Astrocyte of the spinal cord (primary cell): Measurements from ENCODE around the gene PLG.
"Not testable (repeated sequence)": the region's sequence is repeated elsewhere in the genome, so short reads cannot be mapped to it uniquely, and the experiment has no call there.

Experiments
- DNase-seq: peaks from one replicate; pipeline ENCODE4 v3.0.0; 2011; ENCODE audit warnings: low read depth, low spot score
- H3K4me3 ChIP-seq: 2 replicates; pipeline ENCODE4 v1.5.1; 2011; ENCODE audit warnings: low read depth, mild to moderate bottlenecking, low read length, moderate library complexity
- in situ Hi-C: cut with HindIII; loops from 2 replicates; pipeline ENCODE4 v1.10.0; 2017; ENCODE audit warnings: low sequenced_read_pairs
- TF ChIP-seq, protein P1 (sequence below): IDR thresholded peaks from 2 replicates; pipeline ENCODE4 v1.5.1; 2012; ENCODE audit warnings: low read depth, mild to moderate bottlenecking, low read length, inconsistent platforms

PLG gene

DNA sequence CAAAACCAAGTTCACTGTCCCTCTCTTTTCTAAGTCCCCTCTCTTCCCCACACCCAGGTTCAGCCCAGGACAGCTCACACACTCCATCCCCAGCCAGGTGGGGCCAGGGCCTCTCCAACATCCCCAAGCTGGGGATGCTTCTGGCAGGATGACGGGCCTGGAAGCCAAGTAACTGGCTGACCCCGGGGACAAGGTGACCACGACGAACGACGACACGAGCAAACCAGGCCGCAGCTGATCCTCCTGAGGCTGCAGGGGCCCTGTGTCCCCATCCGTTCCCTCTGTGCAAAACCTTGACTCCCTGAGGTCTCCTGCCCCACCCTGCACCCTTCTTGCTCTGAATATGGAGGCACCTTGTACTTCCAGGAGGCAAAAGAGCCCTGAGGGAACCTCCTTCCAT lies 11.6 kb upstream of the PLG start:
- DNase-seq: no peak
- TF ChIP-seq, protein P1, sequence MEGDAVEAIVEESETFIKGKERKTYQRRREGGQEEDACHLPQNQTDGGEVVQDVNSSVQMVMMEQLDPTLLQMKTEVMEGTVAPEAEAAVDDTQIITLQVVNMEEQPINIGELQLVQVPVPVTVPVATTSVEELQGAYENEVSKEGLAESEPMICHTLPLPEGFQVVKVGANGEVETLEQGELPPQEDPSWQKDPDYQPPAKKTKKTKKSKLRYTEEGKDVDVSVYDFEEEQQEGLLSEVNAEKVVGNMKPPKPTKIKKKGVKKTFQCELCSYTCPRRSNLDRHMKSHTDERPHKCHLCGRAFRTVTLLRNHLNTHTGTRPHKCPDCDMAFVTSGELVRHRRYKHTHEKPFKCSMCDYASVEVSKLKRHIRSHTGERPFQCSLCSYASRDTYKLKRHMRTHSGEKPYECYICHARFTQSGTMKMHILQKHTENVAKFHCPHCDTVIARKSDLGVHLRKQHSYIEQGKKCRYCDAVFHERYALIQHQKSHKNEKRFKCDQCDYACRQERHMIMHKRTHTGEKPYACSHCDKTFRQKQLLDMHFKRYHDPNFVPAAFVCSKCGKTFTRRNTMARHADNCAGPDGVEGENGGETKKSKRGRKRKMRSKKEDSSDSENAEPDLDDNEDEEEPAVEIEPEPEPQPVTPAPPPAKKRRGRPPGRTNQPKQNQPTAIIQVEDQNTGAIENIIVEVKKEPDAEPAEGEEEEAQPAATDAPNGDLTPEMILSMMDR: no peak
- H3K4me3 ChIP-seq: no peak overlapping the region
- in situ Hi-C loops: no loop called here

DNA sequence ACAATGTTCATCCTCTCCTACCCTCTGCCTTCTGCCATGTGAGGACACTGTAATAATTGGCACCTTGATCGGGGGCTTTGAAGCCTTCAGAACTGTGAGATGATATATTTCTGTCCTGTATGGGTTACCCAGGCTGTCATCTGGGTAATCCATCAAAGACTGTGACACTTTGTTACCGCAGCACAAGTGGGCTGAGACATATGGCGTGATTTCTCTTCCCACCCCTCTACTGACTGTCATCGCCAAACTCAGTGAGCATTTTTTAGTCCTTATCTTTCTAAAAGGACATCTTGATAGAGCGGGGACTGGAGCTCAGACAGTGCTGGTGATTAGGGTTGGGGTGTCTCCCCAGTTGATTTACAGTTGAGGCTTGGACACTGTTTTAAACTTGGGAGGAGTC lies 10.4 kb upstream of the PLG start:
- H3K4me3 ChIP-seq: no peak overlapping the region
- DNase-seq: no peak
- in situ Hi-C loops: no loop called here
- TF ChIP-seq, protein P1: no peak

DNA sequence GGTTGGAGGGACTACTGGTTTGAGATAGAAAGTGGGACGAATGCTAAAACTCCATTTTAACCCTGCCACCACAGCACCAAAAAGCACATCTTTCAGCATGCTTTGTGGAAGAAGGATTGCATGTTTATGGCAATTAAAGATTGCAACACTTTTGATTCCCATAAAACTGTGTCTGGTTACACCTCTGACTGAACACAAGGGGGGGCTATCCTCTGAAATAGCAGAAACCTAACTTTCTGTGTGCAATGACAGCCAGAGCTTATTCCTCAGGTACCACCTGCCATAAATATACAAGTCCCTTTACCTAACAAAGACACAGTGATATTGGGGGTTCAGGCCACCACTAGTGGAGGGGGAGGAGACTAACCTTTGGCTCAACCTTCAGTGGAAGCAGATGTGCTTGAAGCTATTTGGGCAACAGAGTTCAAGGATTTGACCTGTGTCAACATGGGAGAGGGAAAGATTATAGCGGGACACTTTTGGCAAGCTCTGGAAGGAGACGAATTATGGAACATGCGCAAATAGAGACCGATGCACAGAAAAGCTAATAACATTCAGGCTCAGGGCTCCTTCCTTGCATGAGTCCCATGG lies 9.6 kb upstream of the PLG start:
- no peak for DNase-seq
- TF ChIP-seq, protein P1: no peak
- in situ Hi-C loops: no loop called here
- no peak overlapping the region for H3K4me3 ChIP-seq

DNA sequence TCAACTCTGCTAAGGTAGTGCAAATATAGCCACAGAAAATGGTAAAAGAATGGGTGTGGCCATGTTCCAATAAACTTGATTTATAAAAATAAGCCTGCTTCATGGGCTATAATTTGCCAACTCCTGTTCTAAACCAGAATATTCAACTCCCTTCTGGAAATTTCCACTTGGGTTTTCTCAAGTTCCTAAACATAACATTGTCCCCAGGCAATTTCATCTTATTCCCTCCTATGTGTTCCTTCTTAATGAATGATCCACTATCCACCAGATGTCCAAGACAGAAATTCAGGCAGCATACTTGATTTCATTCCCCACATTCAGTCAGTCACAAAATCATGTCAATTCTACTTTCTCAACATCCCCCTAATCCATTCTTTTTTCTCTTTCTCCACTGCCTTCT lies 7.0 kb upstream of the PLG start:
- H3K4me3 ChIP-seq, in situ Hi-C loops, DNase-seq: not testable (repeated sequence)

DNA sequence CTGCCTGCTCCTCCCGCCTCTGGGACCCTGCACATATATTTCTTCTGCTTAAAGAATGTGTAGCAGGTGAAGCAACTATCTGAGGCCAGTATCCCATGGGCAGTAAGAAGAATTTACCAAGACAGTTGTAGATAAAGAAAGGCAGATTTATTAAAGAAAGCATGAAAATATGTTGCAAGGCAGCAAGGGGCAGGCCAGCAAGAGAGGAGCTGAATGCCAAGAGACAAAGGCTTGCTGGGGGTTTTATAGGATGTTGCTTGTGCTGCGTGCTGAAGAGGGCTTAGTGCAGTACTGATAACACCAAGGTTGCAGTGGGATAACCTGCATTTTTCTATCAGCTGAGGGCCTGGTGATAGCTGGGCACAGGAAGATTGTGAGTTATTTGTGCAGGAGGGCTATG lies 6.4 kb upstream of the PLG start:
- in situ Hi-C loops, DNase-seq, H3K4me3 ChIP-seq: not testable (repeated sequence)

DNA sequence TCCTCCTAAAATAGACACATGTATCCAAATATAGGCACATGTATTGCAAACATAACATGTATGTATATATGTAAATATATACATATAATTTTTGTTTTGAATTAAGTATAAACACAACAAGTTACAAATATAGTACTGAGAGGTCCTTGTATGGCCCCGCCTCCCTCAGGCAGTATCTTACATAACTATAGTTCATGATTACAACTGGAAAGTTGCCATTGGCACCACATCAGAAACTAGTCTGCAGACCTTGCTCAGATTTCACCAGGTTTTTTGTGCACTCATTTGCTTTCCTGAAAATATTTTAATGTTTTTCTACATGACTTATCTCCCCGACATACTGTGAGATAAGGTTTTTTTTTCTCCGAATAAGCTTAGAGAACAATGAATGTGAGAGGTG lies 5.2 kb upstream of the PLG start:
- H3K4me3 ChIP-seq, in situ Hi-C loops, DNase-seq: not testable (repeated sequence)

DNA sequence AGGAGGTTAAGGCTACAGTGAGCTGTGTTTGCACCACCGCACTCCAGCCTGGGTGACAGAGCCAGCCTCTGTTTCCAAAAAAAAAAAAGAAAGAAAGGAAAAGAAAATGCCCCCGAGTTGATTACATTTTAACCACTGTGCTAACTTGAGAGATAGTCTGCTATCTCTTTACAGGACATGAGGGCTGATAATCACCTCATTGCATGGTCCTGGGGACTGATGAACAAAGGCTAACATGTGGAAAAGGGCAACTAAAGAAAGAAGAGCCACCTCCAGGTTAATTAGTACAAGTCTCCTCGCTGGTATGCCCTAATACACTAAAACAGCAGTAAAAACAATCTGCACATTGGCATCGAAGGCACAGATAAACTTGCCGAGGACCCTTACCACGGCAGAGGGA lies 4.2 kb upstream of the PLG start:
- DNase-seq: no peak
- TF ChIP-seq, protein P1: no peak
- in situ Hi-C loops: no loop called here
- H3K4me3 ChIP-seq: no peak overlapping the region

DNA sequence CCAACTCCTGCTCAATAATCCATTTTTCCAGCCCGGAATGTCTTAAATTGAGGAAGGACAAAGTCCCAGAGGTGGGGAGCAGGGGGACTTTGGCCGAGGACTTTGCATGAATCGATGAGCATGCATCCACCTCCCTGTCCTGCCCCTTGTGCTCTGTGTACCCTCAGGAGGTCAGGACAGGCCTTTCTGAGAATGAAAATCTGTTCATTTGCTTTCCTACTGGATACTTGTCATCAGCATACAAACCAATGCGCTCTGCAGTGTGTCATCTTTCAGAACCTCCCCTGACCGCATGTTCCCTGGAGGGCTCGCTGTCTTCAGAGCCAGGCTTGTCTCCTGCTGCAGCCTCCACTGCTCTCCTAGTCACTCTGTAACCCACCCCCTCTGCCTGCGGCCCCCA lies 2.6 kb downstream of the PLG start:
- DNase-seq, H3K4me3 ChIP-seq, in situ Hi-C loops: not testable (repeated sequence)

DNA sequence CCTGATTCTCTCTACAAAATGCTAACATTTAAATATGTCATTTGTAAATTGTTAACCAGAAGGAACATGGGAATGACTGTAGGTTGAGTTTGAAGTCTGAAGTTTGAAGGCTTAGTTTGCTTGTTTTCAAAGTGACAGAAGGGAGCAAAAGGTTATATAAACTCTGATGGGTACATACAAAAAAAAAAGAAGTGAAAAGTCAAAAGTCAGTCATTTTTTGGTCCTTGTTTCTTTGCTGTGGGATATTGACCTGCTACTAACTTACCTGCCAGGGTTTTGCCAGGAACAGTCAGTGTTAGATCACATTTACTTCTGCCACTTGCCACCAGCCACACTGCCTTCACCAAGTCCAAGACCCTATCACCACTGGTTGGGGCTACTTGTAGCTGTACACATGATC lies 6.9 kb downstream of the PLG start:
- DNase-seq, in situ Hi-C loops, H3K4me3 ChIP-seq: not testable (repeated sequence)
